GM18868 (cell line): ENCODE data around the gene FEM1B.

ENCODE experiments used
- ATAC-seq: cut with Tn5 transposase; IDR thresholded peaks from one replicate; pipeline ENCODE4 v1.9.1; 2021; ENCODE audit warnings: mild to moderate bottlenecking, moderate library complexity; ENCODE audit not compliant: unreplicated experiment

FEM1B gene

DNA sequence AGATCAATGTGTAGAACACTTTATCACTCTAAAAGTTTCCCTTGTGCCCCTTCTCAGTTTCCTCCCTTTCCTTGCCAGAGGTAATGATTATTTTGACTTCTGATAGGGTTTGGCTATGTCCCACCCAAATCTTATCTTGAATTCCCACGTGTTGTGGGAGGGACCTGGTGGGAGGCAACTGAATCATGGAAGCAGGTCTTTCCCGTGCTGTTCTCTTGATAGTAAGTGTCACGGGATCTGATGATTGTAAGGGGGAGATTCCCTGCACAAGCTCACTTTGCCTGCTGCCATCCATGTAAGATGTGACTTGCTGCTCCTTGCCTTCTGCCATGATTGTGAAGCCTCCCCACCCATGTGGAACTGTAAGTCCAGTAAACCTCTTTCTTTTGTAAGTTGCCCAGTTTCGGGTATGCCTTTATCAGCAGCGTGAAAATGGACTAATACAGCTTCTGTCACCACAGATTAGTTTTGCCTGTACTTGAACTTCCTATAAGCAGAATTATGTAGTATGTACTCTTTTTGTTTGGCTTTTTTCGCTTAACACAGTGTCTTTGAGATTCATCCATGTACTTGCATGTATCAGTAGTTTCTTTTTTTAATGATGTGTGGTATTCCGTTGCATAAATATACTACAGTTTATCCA lies 7.2 kb downstream of the FEM1B start:
- no peak for ATAC-seq

DNA sequence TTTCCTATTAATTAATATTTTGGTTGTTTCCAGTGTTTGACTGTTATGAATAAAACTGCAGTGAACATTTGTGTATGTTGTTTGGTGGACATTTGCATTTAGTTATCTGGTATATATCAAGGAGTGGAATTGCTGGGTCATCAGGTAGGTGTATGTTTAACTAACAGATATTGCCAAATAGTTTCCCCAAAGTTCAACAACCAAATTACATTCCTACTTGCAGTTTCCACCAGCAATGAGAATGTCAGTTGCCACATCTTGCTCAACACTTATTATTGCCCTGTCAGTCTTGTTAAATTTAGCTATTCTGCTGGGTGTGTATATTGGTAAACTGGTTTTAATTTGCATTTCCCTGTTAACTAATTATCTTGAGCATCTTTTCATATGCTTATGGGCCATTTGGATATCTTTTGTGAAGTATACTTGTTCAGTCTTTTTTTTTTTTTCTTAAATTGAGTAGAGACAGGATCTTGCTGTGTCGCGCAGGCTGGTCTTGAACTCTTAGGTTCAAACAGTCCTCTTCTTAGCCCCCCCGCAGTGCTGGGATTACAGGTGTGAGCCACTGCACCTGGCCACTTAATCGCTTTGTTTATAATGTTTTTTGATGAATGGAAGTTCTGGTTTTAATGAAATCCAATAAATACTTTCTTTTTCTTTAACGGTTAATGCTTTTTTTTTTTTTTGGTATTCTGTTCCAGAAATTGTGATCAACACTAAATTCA lies 7.9 kb downstream of the FEM1B start:
- no peak for ATAC-seq

GRCh38 chr15:68286256-68286655 lies 8.7 kb downstream of the FEM1B start:
- ATAC-seq: no peak

DNA sequence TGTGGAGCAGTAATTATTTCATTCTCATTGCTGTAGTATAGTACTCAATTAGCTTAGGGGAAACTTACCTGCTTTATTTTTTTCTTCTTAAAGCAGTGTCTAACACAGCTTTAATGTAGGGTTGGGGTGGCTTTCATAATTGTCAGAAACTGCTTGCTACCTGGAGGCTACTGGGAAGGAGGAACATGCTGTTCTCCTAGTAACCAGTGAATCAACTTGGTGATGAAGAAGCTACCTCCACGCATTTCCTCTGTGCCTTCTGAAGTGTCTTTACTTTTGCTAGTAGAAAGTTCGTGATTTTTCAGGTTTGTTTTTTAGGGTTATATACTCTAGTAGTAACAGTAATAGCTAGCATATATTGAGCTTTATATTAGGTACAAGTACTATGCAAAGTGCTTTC lies 11.5 kb downstream of the FEM1B start:
- no peak for ATAC-seq

GRCh38 chr15:68289621-68290352 lies 12.2 kb downstream of the FEM1B start:
- no peak for ATAC-seq

DNA sequence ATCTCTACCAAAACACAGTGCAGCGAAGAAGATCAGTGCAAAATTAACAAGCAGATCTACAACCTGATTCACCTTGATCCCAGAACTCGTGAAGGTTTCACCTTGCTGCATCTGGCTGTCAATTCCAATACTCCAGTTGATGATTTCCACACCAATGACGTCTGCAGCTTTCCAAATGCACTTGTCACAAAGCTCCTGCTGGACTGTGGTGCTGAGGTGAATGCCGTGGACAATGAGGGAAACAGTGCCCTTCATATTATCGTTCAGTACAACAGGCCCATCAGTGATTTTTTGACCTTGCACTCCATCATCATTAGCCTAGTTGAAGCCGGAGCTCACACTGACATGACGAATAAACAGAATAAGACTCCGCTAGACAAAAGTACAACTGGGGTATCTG lies 13.2 kb downstream of the FEM1B start:
- no peak for ATAC-seq

DNA sequence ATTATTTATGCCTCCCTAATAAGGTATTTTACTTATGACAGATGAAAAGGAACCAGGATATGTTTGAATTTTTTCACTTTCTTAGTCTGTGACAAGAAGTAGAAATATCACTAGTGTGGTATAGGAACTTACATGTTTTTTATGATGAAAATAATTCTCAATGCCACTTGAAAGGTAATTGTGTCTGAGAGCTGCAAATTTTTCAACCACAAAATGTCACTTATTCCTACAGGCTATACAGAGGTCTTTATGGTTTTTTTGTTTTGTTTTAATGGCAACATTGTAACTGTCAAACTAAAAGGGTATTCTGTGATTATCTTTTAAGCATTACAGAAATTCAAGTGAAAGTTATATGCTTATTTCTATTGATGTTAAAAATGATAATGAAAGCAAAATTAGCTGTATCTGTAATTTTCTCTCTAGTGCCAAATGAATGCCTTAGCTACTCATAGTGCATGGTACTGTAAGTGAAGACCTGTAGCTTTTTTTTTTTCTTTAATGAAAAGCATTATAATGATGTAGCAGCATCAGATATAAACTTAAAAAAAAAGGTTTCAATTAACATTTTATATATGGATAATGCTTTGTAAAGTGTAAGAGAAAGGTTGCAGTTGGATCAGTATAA lies 14.7 kb downstream of the FEM1B start:
- ATAC-seq: no peak

- ATAC-seq: no peak
These were observed 15.4 kb downstream of the FEM1B start for GRCh38 chr15:68292967-68293366.

DNA sequence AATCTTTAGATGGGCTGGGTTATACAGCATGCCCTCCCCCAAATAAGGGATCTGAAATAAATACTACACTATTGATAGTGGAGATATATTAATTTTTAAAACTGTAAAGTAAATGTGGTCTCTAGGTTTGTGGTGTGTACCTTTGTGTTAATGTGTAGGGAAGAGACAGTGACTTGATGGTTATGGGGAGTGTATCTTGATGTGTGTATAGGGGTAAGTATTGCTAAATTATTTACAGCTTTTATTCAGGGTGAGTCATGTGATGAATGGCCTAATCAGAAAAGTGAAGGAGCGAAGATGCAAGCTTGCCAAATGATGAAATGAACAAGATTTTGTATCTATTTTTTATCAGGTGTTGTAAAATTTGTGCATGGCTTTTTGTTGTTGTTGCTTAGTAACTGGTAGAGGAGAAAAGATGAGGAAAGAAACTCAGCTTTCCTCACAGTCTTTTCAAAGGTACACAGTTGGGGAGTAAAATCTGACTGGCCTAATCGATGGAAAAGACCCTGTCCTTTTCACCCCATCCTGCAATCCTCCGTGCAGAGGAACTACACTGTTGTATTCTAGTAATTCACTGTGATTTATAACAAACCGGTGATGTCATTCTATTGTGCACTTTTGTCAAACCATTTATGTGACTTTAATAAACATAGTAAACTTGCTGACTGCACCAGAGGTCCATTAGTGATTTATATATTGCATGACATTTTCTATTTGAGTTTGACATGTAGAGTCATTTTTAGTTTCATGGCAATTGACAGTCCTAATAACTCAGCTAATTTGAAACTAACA lies 17.7 kb downstream of the FEM1B start:
- no peak for ATAC-seq

- no peak for ATAC-seq
These were observed 20.8 kb downstream of the FEM1B start for GRCh38 chr15:68298336-68298735.

- ATAC-seq: peak; percentile 83
These were observed 21.4 kb downstream of the FEM1B start for GRCh38 chr15:68298882-68299381.

DNA sequence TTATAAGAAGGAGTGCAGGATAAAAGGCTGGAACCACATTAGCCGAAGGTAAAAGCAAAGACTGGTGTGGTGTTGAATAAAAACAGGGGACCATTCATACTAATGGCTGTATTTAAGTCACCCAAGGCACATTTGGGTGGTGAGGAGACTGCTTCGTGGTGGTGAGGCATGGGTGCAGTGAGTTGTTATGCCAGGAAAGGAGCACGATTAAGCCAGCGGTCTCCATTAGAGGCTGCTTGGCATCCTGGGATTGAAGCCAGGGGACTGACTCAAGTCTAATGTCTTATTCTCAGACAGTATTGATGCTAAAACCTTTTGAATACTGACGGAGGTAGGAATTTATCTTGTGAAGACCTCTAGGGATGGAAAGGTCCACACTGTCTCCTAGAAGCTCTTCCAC lies 21.9 kb downstream of the FEM1B start:
- no peak for ATAC-seq

- no peak for ATAC-seq
These were observed 22.8 kb downstream of the FEM1B start for GRCh38 chr15:68300115-68300940.

GRCh38 chr15:68301301-68301700 lies 23.8 kb downstream of the FEM1B start:
- ATAC-seq: no peak

DNA sequence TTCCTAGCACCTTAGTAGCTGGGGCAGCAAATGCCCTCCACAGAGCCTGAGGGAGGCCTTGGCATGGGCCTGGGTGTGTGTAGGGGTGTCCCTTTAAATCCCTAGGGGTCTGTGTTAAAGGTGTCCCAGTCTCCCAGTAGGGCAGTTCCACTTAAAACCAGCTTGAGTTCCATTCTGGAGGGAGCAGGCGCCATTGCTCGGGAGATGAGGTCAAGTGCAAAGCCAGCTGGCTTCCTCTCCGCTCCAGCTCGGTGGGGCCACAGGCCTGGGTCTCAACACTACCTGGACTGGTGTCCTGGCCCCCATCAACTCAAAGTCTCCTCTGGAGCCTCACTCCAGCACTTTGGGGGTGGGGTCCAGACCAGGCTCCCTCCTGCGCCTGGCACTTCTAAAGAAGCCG lies 25.2 kb downstream of the FEM1B start:
- ATAC-seq: no peak

- no peak for ATAC-seq
These were observed 25.6 kb downstream of the FEM1B start for GRCh38 chr15:68303134-68303533.

DNA sequence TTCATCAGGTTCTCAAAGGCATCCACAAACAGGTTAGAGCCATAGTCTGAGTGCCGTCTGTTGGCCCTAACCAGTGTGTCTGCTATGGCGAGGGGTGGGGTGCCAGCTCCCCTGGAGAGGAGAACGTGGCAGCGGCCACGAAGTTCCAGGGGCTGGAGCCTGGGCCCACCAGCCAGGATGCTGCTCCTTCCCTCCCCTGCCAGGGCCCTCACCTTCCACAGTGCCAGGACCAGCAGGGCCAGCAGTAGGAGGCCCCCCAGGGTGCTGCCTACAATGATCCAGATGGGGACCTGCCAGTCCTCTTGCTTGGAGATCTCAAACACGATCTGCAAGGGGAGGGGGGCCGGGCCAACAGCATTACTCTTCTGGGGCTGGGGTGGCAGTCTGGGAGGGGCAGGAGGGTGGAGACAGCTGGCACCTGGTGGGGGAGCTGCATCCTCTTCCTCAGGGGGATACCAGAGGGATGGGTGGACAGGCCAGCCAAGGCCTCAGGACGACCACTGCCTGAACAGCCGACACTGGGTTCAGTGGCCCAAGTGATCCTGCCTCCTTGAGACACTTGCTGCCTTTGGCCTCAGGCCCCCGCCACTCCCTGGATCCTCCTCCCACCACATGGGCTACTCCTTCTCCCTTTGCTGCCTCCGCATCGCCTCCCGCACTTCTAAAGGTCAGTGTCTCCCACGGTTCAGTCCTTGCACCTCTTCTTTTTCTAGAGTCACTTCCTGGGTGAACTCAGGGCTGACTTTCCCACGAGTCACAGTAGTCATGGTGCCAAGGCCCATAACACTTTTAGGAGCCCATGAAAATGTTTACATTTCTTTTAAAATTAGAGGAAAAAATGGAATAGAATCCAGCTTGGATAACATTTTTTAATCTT lies 26.3 kb downstream of the FEM1B start:
- ATAC-seq: no peak

GRCh38 chr15:68304589-68305337 lies 27.2 kb downstream of the FEM1B start:
- ATAC-seq: no peak
